ENCODE results near the gene CTAG2. TPM values are rescaled to one million over a fixed set of nuclear protein-coding genes. Genes with fewer than 3 reads are reported as not detected.

The CTAG2 gene
- polyA plus RNA-seq, 1 donor (not counting 4 experiments of a cell fraction or from before 2014, with no cell fraction given): not detected

DNA sequence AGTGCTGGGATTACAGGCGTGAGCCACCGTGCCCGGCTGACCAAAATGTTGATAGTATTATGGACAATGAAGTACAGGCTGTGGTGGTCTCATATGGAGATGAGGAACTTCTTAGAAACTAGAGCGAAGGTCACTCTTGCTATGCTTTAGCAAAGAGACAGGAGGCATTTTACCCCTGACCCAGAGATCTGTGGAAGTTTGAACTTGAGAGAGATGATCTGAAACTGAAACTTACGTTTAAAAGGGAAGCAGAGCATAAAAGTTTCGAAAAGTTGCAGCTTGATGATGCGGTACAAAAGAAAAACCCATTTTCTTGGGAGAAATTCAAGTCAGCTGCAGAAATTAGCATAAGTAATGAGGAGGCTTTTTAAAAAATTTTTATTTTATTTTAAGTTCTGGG, 8.5 kb upstream of the CTAG2 start:
- H3K79me2 ChIP-seq (ENCODE audit: control insufficient read depth, insufficient read depth, low read length): no peaks in the 10 kb centered on the region
- peaks cover 5% of the 10 kb centered on the region for H3K9me3 ChIP-seq (ENCODE audit: control insufficient read depth, low read depth, low read length)
- FAIRE-seq (no peak), DNase-seq (ENCODE audit: low read depth, low spot score) (no peak)
- no peaks in the 10 kb centered on the region for H3K4me1 ChIP-seq (ENCODE audit: control insufficient read depth, extremely low read depth, insufficient read depth, low read length)
- no peaks in the 10 kb centered on the region for H3K9me1 ChIP-seq (ENCODE audit: control insufficient read depth, extremely low read depth, insufficient read depth, low read length)
- no peaks in the 10 kb centered on the region for H3K36me3 ChIP-seq (ENCODE audit: control insufficient read depth in 2 of 2, extremely low read depth in 1 of 2, insufficient read depth in 2 of 2, low read length in 2 of 2)
- H3K9ac ChIP-seq (ENCODE audit: control insufficient read depth, extremely low read depth, insufficient read depth, low read length): no peak overlapping the region
- no peak overlapping the region for H3K27ac ChIP-seq (ENCODE audit: control insufficient read depth, insufficient read depth, low read length)
- dilution Hi-C loops (cut with MboI; ENCODE audit: extremely low pct_ligation_motif_present, low sequenced_read_pairs): no loop called here
- no peaks in the 10 kb centered on the region for H3K27me3 ChIP-seq (ENCODE audit: control insufficient read depth, extremely low read depth, insufficient read depth, low read length)
- H3K4me2 ChIP-seq (ENCODE audit: control insufficient read depth, extremely low read depth, insufficient read depth, low read depth, low read length): no peak overlapping the region
- TF ChIP-seq EZH2 (IDR thresholded peaks at IDR 0.05; ENCODE audit: low read length): no peak
- TF ChIP-seq, protein P1, sequence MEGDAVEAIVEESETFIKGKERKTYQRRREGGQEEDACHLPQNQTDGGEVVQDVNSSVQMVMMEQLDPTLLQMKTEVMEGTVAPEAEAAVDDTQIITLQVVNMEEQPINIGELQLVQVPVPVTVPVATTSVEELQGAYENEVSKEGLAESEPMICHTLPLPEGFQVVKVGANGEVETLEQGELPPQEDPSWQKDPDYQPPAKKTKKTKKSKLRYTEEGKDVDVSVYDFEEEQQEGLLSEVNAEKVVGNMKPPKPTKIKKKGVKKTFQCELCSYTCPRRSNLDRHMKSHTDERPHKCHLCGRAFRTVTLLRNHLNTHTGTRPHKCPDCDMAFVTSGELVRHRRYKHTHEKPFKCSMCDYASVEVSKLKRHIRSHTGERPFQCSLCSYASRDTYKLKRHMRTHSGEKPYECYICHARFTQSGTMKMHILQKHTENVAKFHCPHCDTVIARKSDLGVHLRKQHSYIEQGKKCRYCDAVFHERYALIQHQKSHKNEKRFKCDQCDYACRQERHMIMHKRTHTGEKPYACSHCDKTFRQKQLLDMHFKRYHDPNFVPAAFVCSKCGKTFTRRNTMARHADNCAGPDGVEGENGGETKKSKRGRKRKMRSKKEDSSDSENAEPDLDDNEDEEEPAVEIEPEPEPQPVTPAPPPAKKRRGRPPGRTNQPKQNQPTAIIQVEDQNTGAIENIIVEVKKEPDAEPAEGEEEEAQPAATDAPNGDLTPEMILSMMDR (optimal IDR thresholded peaks at IDR 0.05 in 1 of 3, IDR thresholded peaks at IDR 0.05 in 1 of 3, conservative IDR thresholded peaks at IDR 0.05 in 1 of 3; ENCODE audit: extremely low read depth in 1 of 3, insufficient read depth in 2 of 3, low read length in 3 of 3): no peak
- no peak overlapping the region for H3K4me3 ChIP-seq (ENCODE audit: control insufficient read depth in 2 of 3, extremely low read depth in 1 of 3, insufficient read depth in 2 of 3, low read depth in 1 of 3, low read length in 3 of 3)
- no peaks in the 10 kb centered on the region for H4K20me1 ChIP-seq (ENCODE audit: control insufficient read depth, extremely low read depth, insufficient read depth, low read length)
- H2AFZ ChIP-seq (ENCODE audit: control insufficient read depth, low read length): no peak overlapping the region

DNA sequence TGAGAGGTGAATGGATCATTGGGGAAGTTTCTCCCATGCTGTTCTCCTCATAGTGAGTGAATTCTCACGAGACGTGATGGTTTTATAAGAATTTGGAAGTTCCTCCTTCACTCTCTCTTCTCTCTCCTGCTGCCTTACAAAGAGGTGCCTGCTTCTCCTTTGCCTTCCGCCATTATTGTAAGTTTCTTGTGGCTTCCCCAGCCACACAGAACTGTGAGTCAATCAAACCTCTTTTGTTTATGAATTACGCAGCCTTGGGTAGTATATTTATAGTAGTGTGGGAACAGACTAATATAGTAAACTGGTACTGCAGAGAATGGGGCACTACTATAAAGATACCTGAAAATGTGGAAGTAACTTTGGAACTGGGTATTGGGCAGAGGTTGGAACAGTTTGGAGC, 7.8 kb upstream of the CTAG2 start:
- no peak overlapping the region for H3K4me2 ChIP-seq (ENCODE audit: control insufficient read depth, extremely low read depth, insufficient read depth, low read depth, low read length)
- no peak overlapping the region for H3K9ac ChIP-seq (ENCODE audit: control insufficient read depth, extremely low read depth, insufficient read depth, low read length)
- no peak for FAIRE-seq
- no peaks in the 10 kb centered on the region for H3K36me3 ChIP-seq (ENCODE audit: control insufficient read depth in 2 of 2, extremely low read depth in 1 of 2, insufficient read depth in 2 of 2, low read length in 2 of 2)
- H3K79me2 ChIP-seq (ENCODE audit: control insufficient read depth, insufficient read depth, low read length): no peaks in the 10 kb centered on the region
- H2AFZ ChIP-seq (ENCODE audit: control insufficient read depth, low read length): no peak overlapping the region
- dilution Hi-C loops (cut with MboI; ENCODE audit: extremely low pct_ligation_motif_present, low sequenced_read_pairs): no loop called here
- DNase-seq (ENCODE audit: low read depth, low spot score): no peak
- H3K27me3 ChIP-seq (ENCODE audit: control insufficient read depth, extremely low read depth, insufficient read depth, low read length): no peaks in the 10 kb centered on the region
- no peak overlapping the region for H3K4me3 ChIP-seq (ENCODE audit: control insufficient read depth in 2 of 3, extremely low read depth in 1 of 3, insufficient read depth in 2 of 3, low read depth in 1 of 3, low read length in 3 of 3)
- no peak overlapping the region for H3K27ac ChIP-seq (ENCODE audit: control insufficient read depth, insufficient read depth, low read length)
- H3K4me1 ChIP-seq (ENCODE audit: control insufficient read depth, extremely low read depth, insufficient read depth, low read length): no peaks in the 10 kb centered on the region
- no peak for TF ChIP-seq EZH2 (IDR thresholded peaks at IDR 0.05; ENCODE audit: low read length)
- TF ChIP-seq, protein P1 (optimal IDR thresholded peaks at IDR 0.05 in 1 of 3, IDR thresholded peaks at IDR 0.05 in 1 of 3, conservative IDR thresholded peaks at IDR 0.05 in 1 of 3; ENCODE audit: extremely low read depth in 1 of 3, insufficient read depth in 2 of 3, low read length in 3 of 3): no peak
- H3K9me1 ChIP-seq (ENCODE audit: control insufficient read depth, extremely low read depth, insufficient read depth, low read length): no peaks in the 10 kb centered on the region
- H3K9me3 ChIP-seq (ENCODE audit: control insufficient read depth, low read depth, low read length): peaks cover 5% of the 10 kb centered on the region
- H4K20me1 ChIP-seq (ENCODE audit: control insufficient read depth, extremely low read depth, insufficient read depth, low read length): no peaks in the 10 kb centered on the region

Data from keratinocyte (primary cell).